Endothelial cell of umbilical vein (primary cell): Measurements from ENCODE around the gene TRPM3. TPM values are rescaled to one million over a fixed set of nuclear protein-coding genes. Genes with fewer than 3 reads are reported as not detected.

Experiments
- BruUV-seq: library from RNA; stranded (reverse); fragments of 400-500 nt; replicated peaks from 2 replicates; lab custom pipeline; 2021; lab: Mats Ljungman, UMichigan
- CTCF ChIA-PET: fragments of 300-600, 350-600 bp; sonication (Branson Sonifier 250); formaldehyde crosslinking; loops from one replicate; lab custom pipeline; 2021; ENCODE audit warnings: antibody characterized with exemption, inconsistent platforms; lab: Charles Lee
- POLR2A ChIA-PET: fragments of 300-600, 350-600 bp; sonication (Branson Sonifier 250); formaldehyde crosslinking; loops from one replicate; lab custom pipeline; 2021; ENCODE audit warnings: antibody characterized with exemption, inconsistent platforms; lab: Charles Lee
- DNase-seq: peaks from one replicate; pipeline ENCODE4 v3.0.0-alpha.2; 2011; ENCODE audit warnings: low read depth, low spot score
- FAIRE-seq: peaks from 2 replicates; lab custom pipeline; 2011; peaks lifted over from hg19 to GRCh38; lab: Jason Lieb, UNC
- H2AFZ ChIP-seq: 2 replicates; pipeline ENCODE4 v1.6.0; 2012; ENCODE audit warnings: low read depth, low read length, control low read depth, inconsistent platforms
- H3K27ac ChIP-seq: 2 replicates; pipeline ENCODE4 v1.5.1; 2011; ENCODE audit warnings: low read depth, mild to moderate bottlenecking, control low read depth, low read length, moderate library complexity; ENCODE audit not compliant: insufficient read depth
- H3K27me3 ChIP-seq, 2 experiments: 2 replicates each; pipeline versions ENCODE4 v1.6.0 to v1.6.1; 2011; ENCODE audit warnings: low read length in 2 of 2, mixed read lengths in 1 of 2; ENCODE audit not compliant: control insufficient read depth in 2 of 2, insufficient read depth in 2 of 2
- H3K36me3 ChIP-seq, 2 experiments: 2 replicates in 1 of 2; 3 replicates in 1 of 2; pipeline ENCODE4 v1.5.1; 2011; ENCODE audit warnings: low read length in 2 of 2, mild to moderate bottlenecking in 1 of 2, moderate library complexity in 1 of 2; ENCODE audit not compliant: control insufficient read depth in 2 of 2, insufficient read depth in 2 of 2; ENCODE audit errors: extremely low read depth in 1 of 2
- H3K4me1 ChIP-seq: 3 replicates; pipeline ENCODE4 v1.5.1; 2011; ENCODE audit warnings: mild to moderate bottlenecking, low read length; ENCODE audit not compliant: control insufficient read depth, insufficient read depth; ENCODE audit errors: extremely low read depth
- H3K4me2 ChIP-seq: 2 replicates; pipeline ENCODE4 v1.6.1; 2011; ENCODE audit warnings: low read length, control low read depth, mixed read lengths; ENCODE audit not compliant: insufficient read depth
- H3K4me3 ChIP-seq, 3 experiments: fragments of 200-600 bp in 1 of 3; sonication (generic), shearing (Covaris generic) in 1 of 3; replicated peaks in 1 of 3; 2 replicates each; pipeline ENCODE4 v1.5.1; 2011 to 2016; ENCODE audit warnings: control low read depth in 3 of 3, low read length in 3 of 3, mild to moderate bottlenecking in 2 of 3, inconsistent platforms in 1 of 3, low read depth in 1 of 3, moderate library complexity in 1 of 3; ENCODE audit not compliant: insufficient read depth in 1 of 3
- H3K79me2 ChIP-seq: 2 replicates; pipeline ENCODE4 v1.6.0; 2012; ENCODE audit warnings: low read length, inconsistent platforms; ENCODE audit not compliant: control insufficient read depth, insufficient read depth
- H3K9ac ChIP-seq: replicated peaks from 2 replicates; pipeline ENCODE3; 2011; ENCODE audit warnings: low read length, control low read depth; ENCODE audit not compliant: insufficient read depth; ENCODE audit errors: extremely low read depth
- H3K9me1 ChIP-seq: replicated peaks from 3 replicates; pipeline ENCODE4 v1.6.0; 2011; ENCODE audit warnings: mild to moderate bottlenecking, low read length; ENCODE audit not compliant: control insufficient read depth, insufficient read depth; ENCODE audit errors: extremely low read depth
- H3K9me3 ChIP-seq: replicated peaks from 2 replicates; pipeline ENCODE4 v1.5.1; 2012; ENCODE audit warnings: low read length, inconsistent platforms; ENCODE audit not compliant: control insufficient read depth, insufficient read depth
- H4K20me1 ChIP-seq: replicated peaks from 2 replicates; pipeline ENCODE3; 2011; ENCODE audit warnings: mild to moderate bottlenecking, low read length; ENCODE audit not compliant: control insufficient read depth, insufficient read depth; ENCODE audit errors: extremely low read depth
- CTCF ChIP-seq, 2 donors: IDR thresholded peaks; 1 replicate in 1 of 2; 2 replicates in 1 of 2; pipeline ENCODE4 v1.5.1; 2011; ENCODE audit warnings: low read length in 2 of 2, mild to moderate bottlenecking in 2 of 2, moderate library complexity in 2 of 2, control low read depth in 1 of 2, inconsistent platforms in 1 of 2, low read depth in 1 of 2; ENCODE audit not compliant: insufficient read depth in 1 of 2; ENCODE audit errors: extremely low read depth in 1 of 2
- FOS ChIP-seq: IDR thresholded peaks from 2 replicates; pipeline ENCODE4 v1.6.1; 2011; ENCODE audit warnings: mild to moderate bottlenecking, low read length, moderate library complexity, borderline replicate concordance; ENCODE audit not compliant: insufficient read depth
- GATA2 ChIP-seq: IDR thresholded peaks from 2 replicates; pipeline ENCODE4 v1.7.0; 2011; ENCODE audit warnings: low read depth, mild to moderate bottlenecking, moderate library complexity, mixed read lengths, low read length; ENCODE audit not compliant: insufficient read length, insufficient read depth
- JUN ChIP-seq: IDR thresholded peaks from 2 replicates; pipeline ENCODE4 v1.6.1; 2011; ENCODE audit warnings: borderline replicate concordance, low read depth; ENCODE audit not compliant: insufficient read length, insufficient read depth
- MYC ChIP-seq: IDR thresholded peaks from one replicate; pipeline ENCODE4 v1.6.1; 2011; ENCODE audit warnings: mild to moderate bottlenecking, low read depth, low read length
- POLR2A ChIP-seq: IDR thresholded peaks from 2 replicates; pipeline ENCODE4 v1.6.1; 2012; ENCODE audit warnings: low read depth, mild to moderate bottlenecking, control low read depth, low read length
- POLR2AphosphoS5 ChIP-seq: IDR thresholded peaks from 2 replicates; pipeline ENCODE4 v1.6.1; 2012; ENCODE audit warnings: low read depth, mild to moderate bottlenecking, control low read depth, low read length, moderate library complexity; ENCODE audit not compliant: insufficient read depth
- dilution Hi-C: fragments of 300-500 bp; cut with MboI; formaldehyde crosslinking; loops from one replicate; pipeline ENCODE4 v1.15.0; 2019; ENCODE audit warnings: low sequenced_read_pairs; ENCODE audit not compliant: extremely low pct_ligation_motif_present
- intact Hi-C: fragments of 100-400 bp; cut with micrococcal nuclease; formaldehyde crosslinking; loops from one replicate; pipeline ENCODE4 v1.10.0; 2022
- polyA plus RNA-seq, 4 experiments: library from polyadenylated mRNA; depleted of rRNA in 3 of 4; stranded (reverse) in 3 of 4; unstranded in 1 of 4; fragments of >200 nt; gene quantifications; 2 replicates each; pipeline versions ENCODE4 v1.2.1 to v1.2.3, GENCODE V29; 2011 to 2012; ENCODE audit warnings: missing spikeins in 1 of 4
- total RNA-seq: library from RNA; stranded (reverse); gene quantifications from 2 replicates; pipeline ENCODE4 v1.2.3, GENCODE V29; 2021
- TF ChIP-seq, protein P1 (sequence below): IDR thresholded peaks from 2 replicates; pipeline ENCODE4 v1.6.1; 2011; ENCODE audit not compliant: insufficient read depth, insufficient read length

Gene TRPM3
- total and polyA plus RNA-seq, 2 donors (not counting 3 experiments of a cell fraction or from before 2014, with no cell fraction given), result 0.17 to 0.33 TPM

DNA sequence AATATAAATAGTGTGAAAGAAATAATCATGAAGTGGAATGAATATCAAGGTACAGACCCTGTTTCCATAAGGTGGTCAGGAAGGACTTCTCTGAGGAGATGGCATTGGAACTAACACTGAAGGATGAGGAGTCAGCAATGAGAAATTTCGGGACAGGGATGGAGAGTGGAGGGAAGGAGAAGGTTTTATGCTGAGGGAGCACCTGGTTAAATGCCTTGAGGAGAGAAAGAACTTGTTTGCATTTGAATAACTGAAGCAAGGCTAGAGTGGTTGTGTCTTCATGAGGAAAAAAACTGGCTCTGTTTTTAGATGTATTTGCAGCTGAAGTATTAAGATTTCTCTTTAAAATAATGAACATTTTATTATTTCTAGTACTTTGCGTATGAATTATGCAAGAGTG lies 180.8 kb downstream of the TRPM3 start:
- DNase-seq (no peak), FAIRE-seq (no peak)
- H3K79me2 ChIP-seq, result no peaks in the 10 kb centered on the region
- no peak overlapping the region for H3K4me2 ChIP-seq
- H3K9me3 ChIP-seq, result no peaks in the 10 kb centered on the region
- ChIA-PET POLR2A (no interaction called here), CTCF (interaction anchor here (1.3 kb wide), 1 partner anchor 11 kb away, joined by 5 read pairs; no protein-coding TSS in a partner anchor)
- no TSS peak for BruUV-seq
- no peaks in the 10 kb centered on the region for H4K20me1 ChIP-seq
- no peak overlapping the region for H2AFZ ChIP-seq
- H3K4me1 ChIP-seq, result no peaks in the 10 kb centered on the region
- no peak overlapping the region for H3K4me3 ChIP-seq
- no peak overlapping the region for H3K27ac ChIP-seq
- H3K9me1 ChIP-seq, result no peaks in the 10 kb centered on the region
- H3K9ac ChIP-seq, result no peak overlapping the region
- H3K27me3 ChIP-seq, result peaks cover 7 to 13% of the 10 kb centered on the region in 2 experiments
- intact Hi-C loops, result no loop called here
- TF ChIP-seq JUN (no peak), CTCF (IDR thresholded peaks at IDR 0.05; ENCODE audit: extremely low read depth in 1 of 2, insufficient read depth in 1 of 2, low read depth in 1 of 2, low read length in 2 of 2) (no peak), MYC (no peak), POLR2AphosphoS5 (no peak), POLR2A (no peak), FOS (no peak), GATA2 (no peak)
- TF ChIP-seq, protein P1, sequence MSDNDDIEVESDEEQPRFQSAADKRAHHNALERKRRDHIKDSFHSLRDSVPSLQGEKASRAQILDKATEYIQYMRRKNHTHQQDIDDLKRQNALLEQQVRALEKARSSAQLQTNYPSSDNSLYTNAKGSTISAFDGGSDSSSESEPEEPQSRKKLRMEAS, result no peak
- H3K36me3 ChIP-seq, result no peaks in the 10 kb centered on the region
- dilution Hi-C loops, result no loop called here
